ENCODE measurements around the gene LTA. TPM values are rescaled to one million over a fixed set of nuclear protein-coding genes. Genes with fewer than 3 reads are reported as not detected.

LTA gene
- total and polyA plus RNA-seq, 4 donors = 0.05 TPM; not detected in 3

- H3K4me3 ChIP-seq (ENCODE audit: low read depth in 1 of 3, low read length in 3 of 3) = no peak overlapping the region
- no peak for DNase-seq (ENCODE audit: low spot score)
- no peak overlapping the region for H3K27ac ChIP-seq (ENCODE audit: low read depth in 1 of 2, low read length in 2 of 2)
- no peaks in the 10 kb centered on the region for H3K36me3 ChIP-seq (ENCODE audit: control insufficient read depth in 4 of 4, insufficient read depth in 3 of 4, low read depth in 1 of 4, low read length in 3 of 4)
- H3K4me1 ChIP-seq (ENCODE audit: control insufficient read depth in 4 of 4, insufficient read depth in 4 of 4, low read length in 3 of 4) = no peaks in the 10 kb centered on the region
- H3K27me3 ChIP-seq (ENCODE audit: control insufficient read depth in 4 of 4, insufficient read depth in 4 of 4, low read length in 3 of 4) = no peaks in the 10 kb centered on the region
- WGBS = 82% methylated on average over 1 of the region's 1 CpG
- H3K9me3 ChIP-seq (ENCODE audit: control insufficient read depth in 4 of 4, low read length in 3 of 4) = no peaks in the 10 kb centered on the region
- TF ChIP-seq ATF3 (IDR thresholded peaks at IDR 0.05) = no peak
- no peak for TF ChIP-seq FOXA2 (IDR thresholded peaks at IDR 0.05)
- TF ChIP-seq GABPA (IDR thresholded peaks at IDR 0.05 in 1 of 2, conservative IDR thresholded peaks at IDR 0.05 in 1 of 2) = no peak
- H3K9ac ChIP-seq (ENCODE audit: low read depth in 1 of 2, low read length in 2 of 2) = no peak overlapping the region
Measured at GRCh38 chr6:31607317-31607716, 35.2 kb downstream of the LTA start.

- no peak overlapping the region for H3K9ac ChIP-seq (ENCODE audit: low read depth in 1 of 2, low read length in 2 of 2)
- H3K9me3 ChIP-seq (ENCODE audit: control insufficient read depth in 4 of 4, low read length in 3 of 4) = no peaks in the 10 kb centered on the region
- no peak overlapping the region for H3K4me3 ChIP-seq (ENCODE audit: low read depth in 1 of 3, low read length in 3 of 3)
- WGBS = 78% methylated on average over 8 of the region's 8 CpGs
- H3K4me1 ChIP-seq (ENCODE audit: control insufficient read depth in 4 of 4, insufficient read depth in 4 of 4, low read length in 3 of 4) = peaks cover 0 to 8% (median 8%) of the 10 kb centered on the region in 4 donors
- no peak for DNase-seq (ENCODE audit: low spot score)
- TF ChIP-seq RAD21 (IDR thresholded peaks at IDR 0.05) = no peak
- no peak for TF ChIP-seq SP1 (IDR thresholded peaks at IDR 0.05)
- no peak for TF ChIP-seq HNF4G (IDR thresholded peaks at IDR 0.05)
- TF ChIP-seq REST (IDR thresholded peaks at IDR 0.05) = no peak
- no peak for TF ChIP-seq FOXA1 (IDR thresholded peaks at IDR 0.05)
- no peak for TF ChIP-seq NR2F2 (IDR thresholded peaks at IDR 0.05)
- TF ChIP-seq ATF3 (IDR thresholded peaks at IDR 0.05) = no peak
- TF ChIP-seq ZBTB33 (IDR thresholded peaks at IDR 0.05) = no peak
- TF ChIP-seq EGR1 (IDR thresholded peaks at IDR 0.05; ENCODE audit: low read depth in 2 of 2) = no peak
- no peak for TF ChIP-seq HNF4A (conservative IDR thresholded peaks at IDR 0.05)
- TF ChIP-seq GABPA (IDR thresholded peaks at IDR 0.05 in 1 of 2, conservative IDR thresholded peaks at IDR 0.05 in 1 of 2) = no peak
- TF ChIP-seq RXRA (IDR thresholded peaks at IDR 0.05) = no peak
- H3K36me3 ChIP-seq (ENCODE audit: control insufficient read depth in 4 of 4, insufficient read depth in 3 of 4, low read depth in 1 of 4, low read length in 3 of 4) = no peaks in the 10 kb centered on the region
- no peak overlapping the region for H3K27ac ChIP-seq (ENCODE audit: low read depth in 1 of 2, low read length in 2 of 2)
- H3K27me3 ChIP-seq (ENCODE audit: control insufficient read depth in 4 of 4, insufficient read depth in 4 of 4, low read length in 3 of 4) = no peaks in the 10 kb centered on the region
Measured at GRCh38 chr6:31609519-31610406, 37.7 kb downstream of the LTA start.

Data from liver (tissue), 9 donors.